ENCODE measurements around the gene ARL6IP1.

DNA sequence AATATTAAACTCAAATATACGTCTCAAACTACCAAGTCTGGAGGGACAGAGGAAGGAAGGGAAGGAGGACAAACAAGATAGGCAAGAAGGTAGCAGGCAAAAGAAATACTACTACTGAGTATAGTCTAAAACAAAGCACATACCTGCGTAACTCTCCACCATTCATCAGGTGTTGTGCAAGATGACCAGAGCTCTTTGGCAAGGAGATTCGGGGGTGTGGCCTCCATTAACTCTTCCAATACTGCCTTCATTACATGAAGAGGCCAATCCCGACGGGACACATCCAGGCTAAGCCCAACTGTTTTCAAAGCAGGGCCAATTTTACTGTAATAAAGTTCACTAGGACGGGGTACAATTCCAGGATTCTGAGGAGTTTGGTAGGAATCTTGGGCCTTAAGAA lies 38.2 kb upstream of the ARL6IP1 start:
- TF ChIP-seq, protein P1, sequence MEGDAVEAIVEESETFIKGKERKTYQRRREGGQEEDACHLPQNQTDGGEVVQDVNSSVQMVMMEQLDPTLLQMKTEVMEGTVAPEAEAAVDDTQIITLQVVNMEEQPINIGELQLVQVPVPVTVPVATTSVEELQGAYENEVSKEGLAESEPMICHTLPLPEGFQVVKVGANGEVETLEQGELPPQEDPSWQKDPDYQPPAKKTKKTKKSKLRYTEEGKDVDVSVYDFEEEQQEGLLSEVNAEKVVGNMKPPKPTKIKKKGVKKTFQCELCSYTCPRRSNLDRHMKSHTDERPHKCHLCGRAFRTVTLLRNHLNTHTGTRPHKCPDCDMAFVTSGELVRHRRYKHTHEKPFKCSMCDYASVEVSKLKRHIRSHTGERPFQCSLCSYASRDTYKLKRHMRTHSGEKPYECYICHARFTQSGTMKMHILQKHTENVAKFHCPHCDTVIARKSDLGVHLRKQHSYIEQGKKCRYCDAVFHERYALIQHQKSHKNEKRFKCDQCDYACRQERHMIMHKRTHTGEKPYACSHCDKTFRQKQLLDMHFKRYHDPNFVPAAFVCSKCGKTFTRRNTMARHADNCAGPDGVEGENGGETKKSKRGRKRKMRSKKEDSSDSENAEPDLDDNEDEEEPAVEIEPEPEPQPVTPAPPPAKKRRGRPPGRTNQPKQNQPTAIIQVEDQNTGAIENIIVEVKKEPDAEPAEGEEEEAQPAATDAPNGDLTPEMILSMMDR (IDR thresholded peaks at IDR 0.05; ENCODE audit: insufficient read depth, low read length, poor library complexity, severe bottlenecking), result no peak
- no peak for TF ChIP-seq EZH2phosphoT487 (conservative IDR thresholded peaks at IDR 0.05; ENCODE audit: low read length)

All from SU-DHL-6 (cell line).